Measurements from ENCODE around the gene PCP4. TPM values are rescaled to one million over a fixed set of nuclear protein-coding genes. Genes with fewer than 3 reads are reported as not detected.

The PCP4 gene
- total RNA-seq, 1 donor from 2014 or later, result 1.5 TPM

GRCh38 chr21:39972976-39973770 is 105.9 kb downstream of the PCP4 start:
- peak; percentile 35 for DNase-seq

GRCh38 chr21:39976800-39977199 is 109.6 kb downstream of the PCP4 start:
- no peak for DNase-seq

Other genes with a start within 250 kb of the PCP4 start
- 0.82 TPM for gene IGSF5, start 122.3 kb upstream of the PCP4 start, total RNA-seq

Data from tongue (tissue), 2 donors.